PFSK-1 (cell line): Measurements from ENCODE around the gene NUP214.
A peak's percentile ranks its signal among the peaks of the same experiment; 100 is the strongest.

Experiments
- TAF1 ChIP-seq: IDR thresholded peaks from 2 replicates; pipeline ENCODE4 v1.6.1; 2012; ENCODE audit warnings: low read length, control low read depth, borderline replicate concordance; ENCODE audit not compliant: insufficient read depth
- TF ChIP-seq, protein P1 (sequence below), 2 experiments: IDR thresholded peaks; 2 replicates each; pipeline versions ENCODE4 v1.6.1 to v1.8.0; 2011 to 2012; ENCODE audit warnings: low read depth in 2 of 2, low read length in 2 of 2, control low read depth in 1 of 2, inconsistent platforms in 1 of 2, mild to moderate bottlenecking in 1 of 2, moderate library complexity in 1 of 2; ENCODE audit not compliant: insufficient read depth in 1 of 2

NUP214 gene

DNA sequence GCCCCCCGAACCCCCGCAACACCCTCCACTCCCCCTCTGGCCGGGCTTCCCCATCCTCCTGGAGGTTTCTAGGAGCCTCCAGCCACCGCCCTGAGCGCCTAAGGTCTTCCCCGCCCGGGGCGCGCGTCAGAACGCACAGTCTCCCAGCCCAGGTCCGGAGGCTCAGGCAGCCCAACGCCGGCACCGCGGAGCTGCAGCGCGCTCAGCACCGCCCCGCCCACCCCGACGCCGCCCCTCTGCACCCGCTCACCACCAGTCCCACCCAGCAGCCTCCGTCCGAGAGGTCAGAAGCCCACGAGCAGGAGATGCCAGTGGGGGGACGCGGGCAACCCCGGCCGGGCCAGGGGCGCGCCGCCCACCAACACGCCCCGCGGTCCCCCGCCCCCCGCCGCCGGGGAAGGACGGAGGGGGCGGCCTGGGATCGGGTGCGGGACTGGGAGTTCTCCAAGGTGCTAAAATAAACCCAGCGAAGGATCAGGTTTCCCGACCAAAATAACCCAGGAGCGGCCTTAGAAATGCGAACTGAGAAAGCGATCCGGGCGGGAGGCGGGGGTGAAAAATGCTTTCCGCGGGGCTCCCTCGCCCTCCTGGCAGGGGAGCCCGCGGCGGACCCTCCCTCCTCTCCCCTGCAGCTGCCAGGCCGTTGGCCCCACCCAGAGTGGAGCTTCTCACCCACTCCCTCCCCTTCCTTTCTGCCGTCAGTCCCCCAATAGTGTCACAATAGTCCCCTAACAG lies 157.5 kb downstream of the NUP214 start:
- TF ChIP-seq TAF1 = no peak
- TF ChIP-seq, protein P1, sequence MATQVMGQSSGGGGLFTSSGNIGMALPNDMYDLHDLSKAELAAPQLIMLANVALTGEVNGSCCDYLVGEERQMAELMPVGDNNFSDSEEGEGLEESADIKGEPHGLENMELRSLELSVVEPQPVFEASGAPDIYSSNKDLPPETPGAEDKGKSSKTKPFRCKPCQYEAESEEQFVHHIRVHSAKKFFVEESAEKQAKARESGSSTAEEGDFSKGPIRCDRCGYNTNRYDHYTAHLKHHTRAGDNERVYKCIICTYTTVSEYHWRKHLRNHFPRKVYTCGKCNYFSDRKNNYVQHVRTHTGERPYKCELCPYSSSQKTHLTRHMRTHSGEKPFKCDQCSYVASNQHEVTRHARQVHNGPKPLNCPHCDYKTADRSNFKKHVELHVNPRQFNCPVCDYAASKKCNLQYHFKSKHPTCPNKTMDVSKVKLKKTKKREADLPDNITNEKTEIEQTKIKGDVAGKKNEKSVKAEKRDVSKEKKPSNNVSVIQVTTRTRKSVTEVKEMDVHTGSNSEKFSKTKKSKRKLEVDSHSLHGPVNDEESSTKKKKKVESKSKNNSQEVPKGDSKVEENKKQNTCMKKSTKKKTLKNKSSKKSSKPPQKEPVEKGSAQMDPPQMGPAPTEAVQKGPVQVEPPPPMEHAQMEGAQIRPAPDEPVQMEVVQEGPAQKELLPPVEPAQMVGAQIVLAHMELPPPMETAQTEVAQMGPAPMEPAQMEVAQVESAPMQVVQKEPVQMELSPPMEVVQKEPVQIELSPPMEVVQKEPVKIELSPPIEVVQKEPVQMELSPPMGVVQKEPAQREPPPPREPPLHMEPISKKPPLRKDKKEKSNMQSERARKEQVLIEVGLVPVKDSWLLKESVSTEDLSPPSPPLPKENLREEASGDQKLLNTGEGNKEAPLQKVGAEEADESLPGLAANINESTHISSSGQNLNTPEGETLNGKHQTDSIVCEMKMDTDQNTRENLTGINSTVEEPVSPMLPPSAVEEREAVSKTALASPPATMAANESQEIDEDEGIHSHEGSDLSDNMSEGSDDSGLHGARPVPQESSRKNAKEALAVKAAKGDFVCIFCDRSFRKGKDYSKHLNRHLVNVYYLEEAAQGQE (IDR thresholded peaks at IDR 0.05; ENCODE audit: insufficient read depth in 1 of 2, low read depth in 2 of 2, low read length in 2 of 2) = peak; percentile 38 to 78; a peak in 3 of 4 replicates
